Activated naive CD8-positive, alpha-beta T cell (primary cell): Measurements from ENCODE around the gene SERTAD2.

Experiments
- H3K27ac Mint-ChIP-seq: one replicate; pipeline ENCODE4 v1.8.0; 2021; ENCODE audit warnings: mixed read lengths
- H3K27me3 Mint-ChIP-seq: one replicate; pipeline ENCODE4 v1.8.0; 2021; ENCODE audit warnings: mixed read lengths
- H3K36me3 Mint-ChIP-seq: one replicate; pipeline ENCODE4 v1.8.0; 2021; ENCODE audit warnings: mixed read lengths
- H3K4me1 Mint-ChIP-seq: one replicate; pipeline ENCODE4 v1.8.0; 2021; ENCODE audit warnings: low read depth, mixed read lengths
- H3K4me3 Mint-ChIP-seq: one replicate; pipeline ENCODE4 v1.8.0; 2021; ENCODE audit warnings: mild to moderate bottlenecking, mixed read lengths
- H3K9me3 Mint-ChIP-seq: one replicate; pipeline ENCODE4 v1.8.0; 2021; ENCODE audit warnings: low read depth, mixed read lengths

Gene SERTAD2

DNA sequence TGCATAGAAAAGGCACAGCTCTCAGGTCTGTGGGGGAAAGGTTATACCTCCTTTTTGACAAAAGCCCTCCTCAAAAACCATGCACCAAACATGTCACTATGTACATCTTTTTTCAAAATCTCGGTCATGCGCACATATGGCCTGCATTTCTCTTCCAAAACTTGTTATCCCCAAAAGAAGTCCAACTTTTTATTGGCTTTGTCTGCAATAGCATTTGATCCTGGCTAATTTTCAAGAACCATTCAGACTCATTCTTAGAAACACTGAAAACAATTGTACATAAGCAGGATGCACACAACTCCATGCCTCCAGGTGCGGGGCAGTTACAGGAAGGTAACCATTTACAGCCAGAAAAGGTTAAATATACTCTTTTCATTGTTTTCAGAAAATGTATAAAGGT lies 21.9 kb downstream of the SERTAD2 start:
- peaks cover 18% of the 10 kb centered on the region for H3K4me1 Mint-ChIP-seq
- no peak overlapping the region for H3K27ac Mint-ChIP-seq
- H3K27me3 Mint-ChIP-seq: no peaks in the 10 kb centered on the region
- no peak overlapping the region for H3K4me3 Mint-ChIP-seq
- H3K36me3 Mint-ChIP-seq: peaks cover 19% of the 10 kb centered on the region
- H3K9me3 Mint-ChIP-seq: no peaks in the 10 kb centered on the region

DNA sequence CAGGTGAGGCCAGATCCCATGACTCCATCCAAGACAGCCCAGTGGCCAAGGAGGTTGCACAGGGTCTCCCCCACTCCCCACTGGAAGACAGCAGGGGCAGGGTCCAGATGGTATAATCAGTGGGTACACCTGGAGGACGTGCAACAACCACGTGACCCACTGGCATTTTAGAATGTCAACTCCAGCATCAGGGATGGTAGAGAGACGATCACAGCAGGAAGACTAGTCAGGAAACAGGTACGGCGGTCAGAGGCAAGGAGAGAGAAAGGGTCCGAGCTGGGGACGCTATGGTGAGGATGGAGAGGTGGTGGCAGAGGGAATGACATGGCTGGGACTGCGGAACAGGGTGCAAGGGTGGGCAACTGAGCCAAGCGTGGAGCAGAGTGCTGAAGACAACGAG lies 23.0 kb downstream of the SERTAD2 start:
- Mint-ChIP-seq H3K27me3 (no peaks in the 10 kb centered on the region), H3K36me3 (peaks cover 13% of the 10 kb centered on the region), H3K27ac (peak overlapping the region; percentile 34), H3K9me3 (no peaks in the 10 kb centered on the region), H3K4me1 (peaks cover 8% of the 10 kb centered on the region), H3K4me3 (no peak overlapping the region)

- Mint-ChIP-seq H3K27me3 (no peaks in the 10 kb centered on the region), H3K36me3 (peaks cover 13% of the 10 kb centered on the region), H3K4me3 (no peak overlapping the region), H3K4me1 (peaks cover 4% of the 10 kb centered on the region), H3K9me3 (no peaks in the 10 kb centered on the region), H3K27ac (no peak overlapping the region)
Measured at GRCh38 chr2:64629875-64630274, 23.8 kb downstream of the SERTAD2 start.

GRCh38 chr2:64629329-64629781 lies 24.4 kb downstream of the SERTAD2 start:
- Mint-ChIP-seq H3K27me3 (no peaks in the 10 kb centered on the region), H3K36me3 (peaks cover 13% of the 10 kb centered on the region), H3K9me3 (no peaks in the 10 kb centered on the region), H3K4me1 (peaks cover 4% of the 10 kb centered on the region), H3K27ac (no peak overlapping the region), H3K4me3 (no peak overlapping the region)

GRCh38 chr2:64627860-64628841 lies 25.6 kb downstream of the SERTAD2 start:
- H3K27ac Mint-ChIP-seq: no peak overlapping the region
- no peak overlapping the region for H3K4me3 Mint-ChIP-seq
- H3K27me3 Mint-ChIP-seq: no peaks in the 10 kb centered on the region

DNA sequence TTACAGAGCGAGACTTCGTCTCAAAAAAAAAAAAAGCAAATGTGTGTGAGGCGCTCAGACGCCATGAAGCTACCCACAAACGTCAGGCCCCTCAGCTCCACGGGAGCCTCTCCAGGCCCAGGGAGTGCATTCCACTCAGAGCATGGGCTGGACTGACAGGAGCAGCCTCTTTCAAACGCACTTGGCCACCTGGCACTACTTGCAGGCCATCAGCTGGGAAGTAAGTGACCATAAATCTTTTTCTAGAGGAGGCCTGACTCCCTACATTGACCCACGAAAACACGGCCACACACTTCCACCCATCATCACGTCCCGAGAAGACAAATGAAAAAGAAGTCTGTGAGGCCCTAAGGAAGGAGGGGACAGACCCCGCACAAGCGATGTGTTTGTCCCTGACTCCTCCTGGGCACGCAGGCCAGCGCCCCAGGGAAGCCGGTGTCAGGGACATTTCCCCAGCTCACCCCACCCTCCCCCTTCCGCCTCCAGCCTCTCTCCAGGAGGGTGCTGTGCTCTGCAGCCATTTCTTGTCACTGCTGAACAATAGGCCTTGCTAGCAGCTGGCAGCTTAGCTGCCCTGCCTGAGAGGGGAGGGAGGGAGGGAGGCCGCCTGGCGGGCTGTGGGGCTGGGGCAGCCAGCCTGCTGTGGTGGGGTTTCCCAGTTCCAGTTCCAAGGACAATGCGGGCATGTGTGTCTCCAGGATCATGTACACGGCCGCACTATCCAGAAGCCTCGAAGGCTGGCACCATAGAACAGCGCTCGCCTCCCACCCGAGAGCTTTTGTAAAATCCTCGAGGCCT lies 26.6 kb downstream of the SERTAD2 start:
- H3K27me3 Mint-ChIP-seq: no peaks in the 10 kb centered on the region
- peaks cover 9% of the 10 kb centered on the region for H3K36me3 Mint-ChIP-seq
- H3K9me3 Mint-ChIP-seq: no peaks in the 10 kb centered on the region
- no peak overlapping the region for H3K4me3 Mint-ChIP-seq
- H3K27ac Mint-ChIP-seq: no peak overlapping the region
- peaks cover 2% of the 10 kb centered on the region for H3K4me1 Mint-ChIP-seq

More at GRCh38 chr2:64627860-64628841, 25.6 kb downstream of the SERTAD2 start:
- Mint-ChIP-seq H3K9me3 (no peaks in the 10 kb centered on the region), H3K36me3 (peaks cover 11% of the 10 kb centered on the region), H3K4me1 (peaks cover 2% of the 10 kb centered on the region)

GRCh38 chr2:64626146-64626809 lies 27.4 kb downstream of the SERTAD2 start:
- Mint-ChIP-seq H3K9me3 (no peaks in the 10 kb centered on the region), H3K4me1 (peaks cover 2% of the 10 kb centered on the region), H3K4me3 (no peak overlapping the region), H3K27me3 (no peaks in the 10 kb centered on the region), H3K27ac (no peak overlapping the region), H3K36me3 (peaks cover 7% of the 10 kb centered on the region)

DNA sequence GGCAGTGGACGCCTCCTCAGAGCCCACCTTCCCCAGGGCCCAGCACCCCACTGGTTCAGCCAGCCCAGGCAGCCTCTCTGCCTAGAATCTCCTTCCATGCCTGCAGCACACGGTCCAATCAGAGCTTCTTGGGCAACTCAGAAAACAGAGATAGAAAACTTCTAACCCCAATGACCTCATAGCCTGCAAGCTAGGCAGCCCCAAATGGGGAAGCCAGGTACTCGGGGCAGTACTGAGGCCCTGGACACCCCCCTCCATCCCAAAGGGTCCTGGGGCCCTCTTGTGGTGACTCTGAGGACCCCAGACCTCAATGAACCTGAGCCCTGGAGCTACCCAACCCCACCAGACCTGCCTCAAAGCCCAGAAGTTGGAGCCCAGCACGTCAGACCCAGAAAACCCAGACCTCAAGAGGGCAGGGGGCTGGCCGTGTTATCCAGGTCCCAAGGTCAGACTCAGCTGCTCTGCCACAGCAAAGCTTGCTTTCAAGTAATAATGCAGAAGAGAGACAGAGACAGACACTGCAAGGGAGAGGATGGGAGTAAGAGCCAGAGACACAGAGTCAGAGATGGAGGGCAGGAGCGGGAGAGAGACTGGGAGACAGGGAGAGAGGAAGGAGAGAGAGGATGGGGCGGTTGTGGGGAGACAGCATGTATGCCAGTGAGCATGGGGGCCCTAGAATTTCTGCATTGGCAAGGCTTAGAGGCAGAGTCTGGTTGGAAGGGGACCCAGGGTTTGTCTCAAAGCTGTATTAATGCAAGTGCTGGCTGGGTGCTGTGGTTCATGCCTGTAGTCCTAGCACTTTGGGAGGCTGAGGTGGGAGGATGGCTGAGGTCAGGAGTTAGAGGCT lies 28.2 kb downstream of the SERTAD2 start:
- no peak overlapping the region for H3K27ac Mint-ChIP-seq
- H3K4me1 Mint-ChIP-seq: no peaks in the 10 kb centered on the region
- H3K9me3 Mint-ChIP-seq: no peaks in the 10 kb centered on the region
- peaks cover under 1% of the 10 kb centered on the region for H3K36me3 Mint-ChIP-seq
- H3K27me3 Mint-ChIP-seq: no peaks in the 10 kb centered on the region
- H3K4me3 Mint-ChIP-seq: no peak overlapping the region

GRCh38 chr2:64624862-64625261 lies 28.9 kb downstream of the SERTAD2 start:
- no peak overlapping the region for H3K27ac Mint-ChIP-seq
- no peaks in the 10 kb centered on the region for H3K27me3 Mint-ChIP-seq
- H3K9me3 Mint-ChIP-seq: no peaks in the 10 kb centered on the region
- H3K4me1 Mint-ChIP-seq: no peaks in the 10 kb centered on the region
- H3K4me3 Mint-ChIP-seq: no peak overlapping the region
- no peaks in the 10 kb centered on the region for H3K36me3 Mint-ChIP-seq

DNA sequence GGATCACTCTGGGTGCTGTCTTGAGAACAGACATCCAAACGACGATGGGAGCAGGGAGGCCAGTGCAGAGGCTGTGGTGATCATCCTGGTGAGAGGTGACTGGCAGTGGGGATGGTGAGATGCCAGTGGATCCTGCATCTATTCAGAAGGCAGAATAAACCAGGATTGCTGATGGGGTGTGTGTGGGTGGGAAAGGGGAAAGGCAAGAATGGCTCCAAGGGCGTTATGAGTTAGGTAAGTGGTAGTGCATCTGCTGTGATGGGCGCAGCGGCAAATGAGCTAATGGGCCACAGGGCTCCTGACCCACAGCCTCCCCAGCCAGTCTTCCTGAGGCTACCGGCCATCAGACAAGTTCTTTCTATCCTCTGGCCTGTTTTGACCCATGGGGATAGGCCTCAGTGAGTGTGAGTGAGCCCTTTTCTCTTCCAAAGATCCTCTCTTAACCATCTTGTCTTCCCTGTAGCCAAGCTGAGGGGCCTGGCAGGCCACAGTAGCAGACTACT lies 29.6 kb downstream of the SERTAD2 start:
- Mint-ChIP-seq H3K36me3 (no peaks in the 10 kb centered on the region), H3K9me3 (no peaks in the 10 kb centered on the region), H3K4me3 (no peak overlapping the region), H3K27me3 (no peaks in the 10 kb centered on the region), H3K27ac (no peak overlapping the region), H3K4me1 (no peaks in the 10 kb centered on the region)

- Mint-ChIP-seq H3K27me3 (no peaks in the 10 kb centered on the region), H3K4me3 (no peak overlapping the region), H3K4me1 (no peaks in the 10 kb centered on the region), H3K9me3 (no peaks in the 10 kb centered on the region), H3K36me3 (no peaks in the 10 kb centered on the region), H3K27ac (no peak overlapping the region)
Measured at GRCh38 chr2:64623242-64623850, 30.4 kb downstream of the SERTAD2 start.

DNA sequence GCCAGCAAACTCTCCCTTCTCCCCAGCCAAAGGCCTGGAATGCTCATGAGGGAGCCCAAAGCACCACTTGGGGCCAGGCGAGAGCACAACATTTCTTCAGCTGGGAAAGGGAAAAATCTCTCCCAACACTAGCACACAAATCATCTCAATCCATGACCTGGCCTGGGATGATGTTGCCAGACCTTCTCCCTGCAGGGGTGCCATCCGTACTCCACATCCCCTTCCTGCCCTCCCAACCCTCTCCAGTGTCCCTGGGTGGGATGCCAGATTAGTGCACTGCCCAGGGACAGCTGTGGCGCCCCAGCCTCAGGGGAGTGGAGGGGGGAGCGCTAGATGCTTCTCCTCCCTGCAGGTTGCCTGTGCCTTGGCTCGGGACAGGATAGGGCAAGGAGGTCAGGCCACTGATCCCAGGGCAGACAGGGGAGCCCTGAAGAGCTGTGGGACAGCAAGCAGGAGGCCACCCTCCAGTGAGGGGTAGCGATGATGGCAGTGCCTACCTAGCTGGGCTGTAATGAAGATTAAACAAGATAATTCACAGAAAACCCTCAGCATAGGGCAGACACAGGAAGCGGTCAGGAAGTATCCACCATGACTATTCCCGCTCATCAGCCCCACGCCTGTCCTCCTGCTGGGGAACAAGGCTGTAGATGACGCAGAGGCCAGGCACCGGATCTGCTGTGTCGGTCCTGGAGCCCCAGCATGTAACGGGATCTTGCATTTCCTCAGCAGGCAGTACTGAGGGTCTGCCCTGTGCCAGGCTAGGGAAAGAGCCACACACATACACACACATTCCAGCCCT lies 31.1 kb downstream of the SERTAD2 start:
- no peaks in the 10 kb centered on the region for H3K36me3 Mint-ChIP-seq
- no peaks in the 10 kb centered on the region for H3K4me1 Mint-ChIP-seq
- H3K27ac Mint-ChIP-seq: no peak overlapping the region
- H3K4me3 Mint-ChIP-seq: no peak overlapping the region
- H3K27me3 Mint-ChIP-seq: no peaks in the 10 kb centered on the region
- no peaks in the 10 kb centered on the region for H3K9me3 Mint-ChIP-seq

DNA sequence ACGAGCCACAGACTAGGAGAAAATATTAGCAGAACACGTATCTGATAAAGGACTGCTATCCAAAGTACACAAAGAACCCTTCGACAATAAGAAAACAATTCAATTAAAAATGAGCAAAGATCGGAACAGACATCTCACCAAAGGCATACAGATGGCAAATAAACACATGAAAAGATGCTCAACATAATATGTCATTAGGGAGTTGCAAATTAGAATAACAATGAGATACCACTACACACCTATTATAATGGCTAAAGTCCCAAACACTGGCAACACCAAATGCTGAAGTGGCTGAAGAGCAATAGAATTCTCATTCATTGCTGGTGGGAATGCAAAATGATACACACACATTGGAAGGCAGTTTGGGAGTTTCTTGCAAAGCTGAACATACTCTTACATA lies 33.1 kb downstream of the SERTAD2 start:
- Mint-ChIP-seq H3K4me1 (no peaks in the 10 kb centered on the region), H3K27ac (no peak overlapping the region), H3K27me3 (no peaks in the 10 kb centered on the region), H3K4me3 (no peak overlapping the region), H3K36me3 (no peaks in the 10 kb centered on the region), H3K9me3 (no peaks in the 10 kb centered on the region)
